Measurements from ENCODE around the gene RNF208.

GRCh38 chr9:137218754-137219271 lies 3.2 kb downstream of the RNF208 start:
- no peak for TF ChIP-seq CTCF (IDR thresholded peaks at IDR 0.05)
- TF ChIP-seq EZH2phosphoT487 (IDR thresholded peaks at IDR 0.05) = no peak
- no peak for TF ChIP-seq EZH2 (IDR thresholded peaks at IDR 0.05)
